HEK293 (cell line): Measurements from ENCODE around the gene C5orf63.

ENCODE experiments used
- CTCF ChIA-PET: fragments of 350-600 bp; formaldehyde crosslinking; extraction: SDS; loops from one replicate; lab custom pipeline; 2021; ENCODE audit warnings: antibody characterized with exemption; lab: Yijun Ruan, JAX
- POLR2A ChIA-PET: fragments of 300-600 bp; formaldehyde crosslinking; extraction: SDS; loops from one replicate; lab custom pipeline; 2020; ENCODE audit warnings: antibody characterized with exemption, inconsistent platforms; lab: Yijun Ruan, JAX
- H3K27ac ChIP-seq: fragments of 200-500 bp; sonication (Bioruptor generic); 2 replicates; pipeline ENCODE4 v1.5.1; 2014; ENCODE audit warnings: low read depth, low read length, control low read depth, inconsistent platforms; ENCODE audit errors: extremely low read depth
- H3K36me3 ChIP-seq, 2 experiments: fragments of 200-500 bp in 1 of 2; sonication (Bioruptor generic) in 1 of 2; 1 replicate in 1 of 2; 2 replicates in 1 of 2; pipeline ENCODE4 v1.5.1; 2014 to 2017; ENCODE audit warnings: inconsistent platforms in 2 of 2, low read length in 2 of 2; ENCODE audit not compliant: control insufficient read depth in 2 of 2, insufficient read depth in 1 of 2
- H3K4me1 ChIP-seq: fragments of 200-500 bp; sonication (Bioruptor generic); 2 replicates; pipeline ENCODE4 v1.5.1; 2014; ENCODE audit warnings: mild to moderate bottlenecking, low read length, inconsistent platforms; ENCODE audit not compliant: control insufficient read depth, insufficient read depth
- H3K4me3 ChIP-seq: 2 replicates; pipeline ENCODE4 v1.5.1; 2011; ENCODE audit warnings: low read depth, mild to moderate bottlenecking, control low read depth, low read length, moderate library complexity
- H3K9me3 ChIP-seq: fragments of 200-500 bp; sonication (Bioruptor generic); 2 replicates; pipeline ENCODE4 v1.5.1; 2014; ENCODE audit warnings: low read depth, low read length, inconsistent platforms; ENCODE audit not compliant: control insufficient read depth, insufficient read depth
- BCL11B ChIP-seq: fragments of 450-650 bp; formaldehyde crosslinking; IDR thresholded peaks from 2 replicates; pipeline ENCODE4 v1.5.1; 2016; ENCODE audit warnings: low read depth, missing biosample characterization, missing genetic modification characterization
- FEZF1 ChIP-seq: fragments of 450-650 bp; formaldehyde crosslinking; IDR thresholded peaks from 2 replicates; pipeline ENCODE4 v1.5.1; 2016; ENCODE audit warnings: missing biosample characterization, missing genetic modification characterization
- SP2 ChIP-seq: fragments of 450-650 bp; formaldehyde crosslinking; IDR thresholded peaks from 2 replicates; pipeline ENCODE4 v1.5.1; 2016; ENCODE audit warnings: missing biosample characterization, missing genetic modification characterization
- SP7 ChIP-seq: fragments of 450-650 bp; formaldehyde crosslinking; IDR thresholded peaks from 2 replicates; pipeline ENCODE4 v1.5.1; 2016; ENCODE audit warnings: missing biosample characterization, missing genetic modification characterization
- YY2 ChIP-seq: fragments of 450-650 bp; formaldehyde crosslinking; IDR thresholded peaks from 2 replicates; pipeline ENCODE4 v1.5.1; 2016; ENCODE audit warnings: missing biosample characterization, missing genetic modification characterization
- ZBTB21 ChIP-seq: fragments of 450-650 bp; formaldehyde crosslinking; IDR thresholded peaks from 2 replicates; pipeline ENCODE4 v1.5.1; 2017; ENCODE audit warnings: missing biosample characterization, missing genetic modification characterization
- ZEB2 ChIP-seq: fragments of 450-650 bp; formaldehyde crosslinking; IDR thresholded peaks from 2 replicates; pipeline ENCODE4 v1.5.1; 2016; ENCODE audit warnings: missing biosample characterization, missing genetic modification characterization
- ZFP3 ChIP-seq: fragments of 450-650 bp; formaldehyde crosslinking; IDR thresholded peaks from 2 replicates; pipeline ENCODE4 v1.5.1; 2016; ENCODE audit warnings: low read depth, missing biosample characterization, missing genetic modification characterization
- ZNF112 ChIP-seq: fragments of 450-650 bp; formaldehyde crosslinking; IDR thresholded peaks from 2 replicates; pipeline ENCODE4 v1.5.0; 2017; ENCODE audit warnings: missing biosample characterization, missing genetic modification characterization
- ZNF16 ChIP-seq: fragments of 450-650 bp; formaldehyde crosslinking; IDR thresholded peaks from 2 replicates; pipeline ENCODE4 v1.5.1; 2016; ENCODE audit warnings: low read depth, missing biosample characterization, missing genetic modification characterization
- ZNF311 ChIP-seq: fragments of 450-650 bp; formaldehyde crosslinking; IDR thresholded peaks from 2 replicates; pipeline ENCODE4 v1.5.1; 2017; ENCODE audit warnings: missing biosample characterization, missing genetic modification characterization, borderline replicate concordance
- ZNF518A ChIP-seq: fragments of 450-650 bp; formaldehyde crosslinking; conservative IDR thresholded peaks from 2 replicates; pipeline ENCODE4 v1.5.1; 2016; ENCODE audit warnings: low read depth, missing biosample characterization, missing genetic modification characterization
- ZNF629 ChIP-seq: fragments of 450-650 bp; formaldehyde crosslinking; IDR thresholded peaks from 2 replicates; pipeline ENCODE4 v1.5.1; 2017; ENCODE audit warnings: missing biosample characterization, missing genetic modification characterization
- ZNF660 ChIP-seq: fragments of 450-650 bp; IDR thresholded peaks from 2 replicates; pipeline ENCODE4 v1.5.1; 2018; ENCODE audit warnings: missing biosample characterization, mild to moderate bottlenecking, missing genetic modification characterization
- ZNF664 ChIP-seq: fragments of 450-650 bp; formaldehyde crosslinking; IDR thresholded peaks from 2 replicates; pipeline ENCODE4 v1.5.1; 2016; ENCODE audit warnings: missing biosample characterization, missing genetic modification characterization
- ZNF843 ChIP-seq: fragments of 450-650 bp; formaldehyde crosslinking; IDR thresholded peaks from 2 replicates; pipeline ENCODE4 v1.5.1; 2016; ENCODE audit warnings: missing biosample characterization, missing genetic modification characterization
- ZSCAN16 ChIP-seq: fragments of 450-650 bp; formaldehyde crosslinking; IDR thresholded peaks from 2 replicates; pipeline ENCODE4 v1.5.1; 2016; ENCODE audit warnings: missing biosample characterization, missing genetic modification characterization
- TF ChIP-seq, protein P1 (sequence below): fragments of 450-650 bp; formaldehyde crosslinking; IDR thresholded peaks from 2 replicates; pipeline ENCODE4 v1.5.1; 2016; ENCODE audit warnings: missing biosample characterization, missing genetic modification characterization
- TF ChIP-seq, protein P2 (sequence below): fragments of 450-650 bp; formaldehyde crosslinking; IDR thresholded peaks from 2 replicates; pipeline ENCODE4 v1.5.1; 2016; ENCODE audit warnings: missing biosample characterization, missing genetic modification characterization, borderline replicate concordance
- TF ChIP-seq, protein P3 (sequence below): IDR thresholded peaks from 2 replicates; pipeline ENCODE4 v1.6.1; 2011; ENCODE audit warnings: mild to moderate bottlenecking, low read depth, low read length, borderline replicate concordance

C5orf63 gene

GRCh38 chr5:127038550-127038949 is 34.8 kb downstream of the C5orf63 start:
- peaks cover 13% of the 10 kb centered on the region for H3K4me1 ChIP-seq
- H3K27ac ChIP-seq: no peak overlapping the region
- ChIA-PET CTCF (no interaction called here), POLR2A (no interaction called here)
- no peaks in the 10 kb centered on the region for H3K36me3 ChIP-seq
- no peak overlapping the region for H3K4me3 ChIP-seq
- 0 out of 2 replicates have a peak, but pooled peaks have one; percentile 27 for TF ChIP-seq SP7 (tag by site-specific recombination)
- TF ChIP-seq, protein P1, sequence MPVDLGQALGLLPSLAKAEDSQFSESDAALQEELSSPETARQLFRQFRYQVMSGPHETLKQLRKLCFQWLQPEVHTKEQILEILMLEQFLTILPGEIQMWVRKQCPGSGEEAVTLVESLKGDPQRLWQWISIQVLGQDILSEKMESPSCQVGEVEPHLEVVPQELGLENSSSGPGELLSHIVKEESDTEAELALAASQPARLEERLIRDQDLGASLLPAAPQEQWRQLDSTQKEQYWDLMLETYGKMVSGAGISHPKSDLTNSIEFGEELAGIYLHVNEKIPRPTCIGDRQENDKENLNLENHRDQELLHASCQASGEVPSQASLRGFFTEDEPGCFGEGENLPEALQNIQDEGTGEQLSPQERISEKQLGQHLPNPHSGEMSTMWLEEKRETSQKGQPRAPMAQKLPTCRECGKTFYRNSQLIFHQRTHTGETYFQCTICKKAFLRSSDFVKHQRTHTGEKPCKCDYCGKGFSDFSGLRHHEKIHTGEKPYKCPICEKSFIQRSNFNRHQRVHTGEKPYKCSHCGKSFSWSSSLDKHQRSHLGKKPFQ (tag by site-specific recombination): no peak
- no peaks in the 10 kb centered on the region for H3K9me3 ChIP-seq

DNA sequence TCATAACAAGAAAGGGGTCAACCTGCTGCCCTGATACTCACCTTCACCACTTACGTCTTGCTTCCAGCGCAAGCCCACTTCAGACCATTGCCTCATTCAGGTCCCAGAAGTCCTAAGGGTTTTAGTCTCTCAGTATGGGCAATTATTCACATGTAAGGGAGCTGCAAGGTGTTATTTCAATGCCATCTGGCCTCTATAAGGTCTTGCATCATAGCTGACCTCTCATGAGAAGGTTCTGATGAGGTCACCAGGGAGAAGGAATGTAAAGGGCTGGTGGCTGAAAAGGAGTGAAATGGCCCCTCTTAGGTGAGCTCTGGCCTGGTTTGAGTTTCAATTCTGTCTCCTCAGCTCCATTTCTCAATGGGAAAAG is 41.5 kb downstream of the C5orf63 start:
- H3K4me3 ChIP-seq: no peak overlapping the region
- POLR2A ChIA-PET: interaction anchor here (0.6 to 1.8 kb wide), 6 partner anchors 30 to 365 kb away, joined by 3 to 10 read pairs (median 6); no protein-coding TSS in a partner anchor
- H3K36me3 ChIP-seq: no peaks in the 10 kb centered on the region
- no peak overlapping the region for H3K27ac ChIP-seq
- CTCF ChIA-PET: interaction anchor here (0.7 to 1.4 kb wide), 3 partner anchors 24 to 461 kb away, joined by 3 to 4 read pairs (median 3); no protein-coding TSS in a partner anchor
- peaks cover 16% of the 10 kb centered on the region; the same call in 1 of the 2 replicates for H3K4me1 ChIP-seq
- no peaks in the 10 kb centered on the region for H3K9me3 ChIP-seq
- TF ChIP-seq ZNF629 (tag by site-specific recombination) (peak; percentile 36; the same call in 1 of the 2 replicates), YY2 (tag by site-specific recombination) (no peak), ZBTB21 (tag by site-specific recombination) (0 out of 2 replicates have a peak, but pooled peaks have one; percentile 17), ZNF664 (no peak), ZSCAN16 (no peak), ZNF843 (tag by site-specific recombination) (no peak), SP2 (no peak), ZNF16 (no peak), BCL11B (tag by site-specific recombination) (no peak), ZNF112 (tag by site-specific recombination) (no peak), ZEB2 (0 out of 2 replicates have a peak, but pooled peaks have one; percentile 24), ZFP3 (no peak), ZNF518A (tag by site-specific recombination) (no peak), ZNF311 (tag by site-specific recombination) (no peak), ZNF660 (no peak), FEZF1 (tag by site-specific recombination) (0 out of 2 replicates have a peak, but pooled peaks have one; percentile 19)
- TF ChIP-seq, protein P2, sequence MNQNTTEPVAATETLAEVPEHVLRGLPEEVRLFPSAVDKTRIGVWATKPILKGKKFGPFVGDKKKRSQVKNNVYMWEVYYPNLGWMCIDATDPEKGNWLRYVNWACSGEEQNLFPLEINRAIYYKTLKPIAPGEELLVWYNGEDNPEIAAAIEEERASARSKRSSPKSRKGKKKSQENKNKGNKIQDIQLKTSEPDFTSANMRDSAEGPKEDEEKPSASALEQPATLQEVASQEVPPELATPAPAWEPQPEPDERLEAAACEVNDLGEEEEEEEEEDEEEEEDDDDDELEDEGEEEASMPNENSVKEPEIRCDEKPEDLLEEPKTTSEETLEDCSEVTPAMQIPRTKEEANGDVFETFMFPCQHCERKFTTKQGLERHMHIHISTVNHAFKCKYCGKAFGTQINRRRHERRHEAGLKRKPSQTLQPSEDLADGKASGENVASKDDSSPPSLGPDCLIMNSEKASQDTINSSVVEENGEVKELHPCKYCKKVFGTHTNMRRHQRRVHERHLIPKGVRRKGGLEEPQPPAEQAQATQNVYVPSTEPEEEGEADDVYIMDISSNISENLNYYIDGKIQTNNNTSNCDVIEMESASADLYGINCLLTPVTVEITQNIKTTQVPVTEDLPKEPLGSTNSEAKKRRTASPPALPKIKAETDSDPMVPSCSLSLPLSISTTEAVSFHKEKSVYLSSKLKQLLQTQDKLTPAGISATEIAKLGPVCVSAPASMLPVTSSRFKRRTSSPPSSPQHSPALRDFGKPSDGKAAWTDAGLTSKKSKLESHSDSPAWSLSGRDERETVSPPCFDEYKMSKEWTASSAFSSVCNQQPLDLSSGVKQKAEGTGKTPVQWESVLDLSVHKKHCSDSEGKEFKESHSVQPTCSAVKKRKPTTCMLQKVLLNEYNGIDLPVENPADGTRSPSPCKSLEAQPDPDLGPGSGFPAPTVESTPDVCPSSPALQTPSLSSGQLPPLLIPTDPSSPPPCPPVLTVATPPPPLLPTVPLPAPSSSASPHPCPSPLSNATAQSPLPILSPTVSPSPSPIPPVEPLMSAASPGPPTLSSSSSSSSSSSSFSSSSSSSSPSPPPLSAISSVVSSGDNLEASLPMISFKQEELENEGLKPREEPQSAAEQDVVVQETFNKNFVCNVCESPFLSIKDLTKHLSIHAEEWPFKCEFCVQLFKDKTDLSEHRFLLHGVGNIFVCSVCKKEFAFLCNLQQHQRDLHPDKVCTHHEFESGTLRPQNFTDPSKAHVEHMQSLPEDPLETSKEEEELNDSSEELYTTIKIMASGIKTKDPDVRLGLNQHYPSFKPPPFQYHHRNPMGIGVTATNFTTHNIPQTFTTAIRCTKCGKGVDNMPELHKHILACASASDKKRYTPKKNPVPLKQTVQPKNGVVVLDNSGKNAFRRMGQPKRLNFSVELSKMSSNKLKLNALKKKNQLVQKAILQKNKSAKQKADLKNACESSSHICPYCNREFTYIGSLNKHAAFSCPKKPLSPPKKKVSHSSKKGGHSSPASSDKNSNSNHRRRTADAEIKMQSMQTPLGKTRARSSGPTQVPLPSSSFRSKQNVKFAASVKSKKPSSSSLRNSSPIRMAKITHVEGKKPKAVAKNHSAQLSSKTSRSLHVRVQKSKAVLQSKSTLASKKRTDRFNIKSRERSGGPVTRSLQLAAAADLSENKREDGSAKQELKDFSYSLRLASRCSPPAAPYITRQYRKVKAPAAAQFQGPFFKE (tag by site-specific recombination): no peak
- TF ChIP-seq, protein P3, sequence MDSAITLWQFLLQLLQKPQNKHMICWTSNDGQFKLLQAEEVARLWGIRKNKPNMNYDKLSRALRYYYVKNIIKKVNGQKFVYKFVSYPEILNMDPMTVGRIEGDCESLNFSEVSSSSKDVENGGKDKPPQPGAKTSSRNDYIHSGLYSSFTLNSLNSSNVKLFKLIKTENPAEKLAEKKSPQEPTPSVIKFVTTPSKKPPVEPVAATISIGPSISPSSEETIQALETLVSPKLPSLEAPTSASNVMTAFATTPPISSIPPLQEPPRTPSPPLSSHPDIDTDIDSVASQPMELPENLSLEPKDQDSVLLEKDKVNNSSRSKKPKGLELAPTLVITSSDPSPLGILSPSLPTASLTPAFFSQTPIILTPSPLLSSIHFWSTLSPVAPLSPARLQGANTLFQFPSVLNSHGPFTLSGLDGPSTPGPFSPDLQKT: no peak
